Muscle of leg (tissue), 9 donors: ENCODE measurements around the gene TPMT. TPM values are rescaled to one million over a fixed set of nuclear protein-coding genes. Genes with fewer than 3 reads are reported as not detected.

ENCODE experiments used
- polyA plus RNA-seq, 8 donors: library from polyadenylated mRNA; unstranded; fragments of 120-200 nt; gene quantifications; one replicate each; pipeline versions ENCODE4 v1.2.1 to v1.2.3, GENCODE V29; 2013; ENCODE audit warnings: inconsistent platforms in 1 of 8, low replicate concordance in 1 of 8; ENCODE audit not compliant: insufficient read length in 8 of 8, insufficient read depth in 1 of 8
- total RNA-seq: library from RNA; stranded (reverse); fragments of 120-200 nt; gene quantifications from one replicate; pipeline ENCODE4 v1.2.4, GENCODE V29; 2013

Gene TPMT
- total and polyA plus RNA-seq, 9 donors: 4.1 to 6.3 (median 5.3) TPM

Other genes starting within 250 kb of the TPMT start
- 38.1 TPM for gene KIF13A, start 167.4 kb downstream of the TPMT start, total RNA-seq
- 10 to 100 TPM; 29.7 to 41.1 (median 32.1) TPM for gene KIF13A, start 167.4 kb downstream of the TPMT start, polyA plus RNA-seq
- gene NHLRC1, start 32.4 kb downstream of the TPMT start, total RNA-seq: 2.5 TPM
- 1 to 10 TPM; 1.6 to 4.1 (median 2.9) TPM for gene NHLRC1, start 32.4 kb downstream of the TPMT start, polyA plus RNA-seq
- 16.4 TPM for gene KDM1B, start 345 bp upstream of the TPMT start, total RNA-seq
- gene KDM1B, start 345 bp upstream of the TPMT start, polyA plus RNA-seq: 10 to 100 TPM; 16.3 to 29.7 (median 22.9) TPM
- gene DEK, start 109.5 kb upstream of the TPMT start, total RNA-seq: 99.6 TPM
- gene DEK, start 109.5 kb upstream of the TPMT start, polyA plus RNA-seq: 100 to 1,000 TPM in 7 of 8 donors, 10 to 100 TPM in 1; 82.6 to 141 (median 120) TPM
- 7.1 TPM for gene RNF144B, start 232.3 kb upstream of the TPMT start, total RNA-seq
- 10 to 100 TPM in 2 of 8 donors, 1 to 10 TPM in 6; 2.7 to 11.7 (median 6.3) TPM for gene RNF144B, start 232.3 kb upstream of the TPMT start, polyA plus RNA-seq